Measurements from ENCODE around the gene ADAMTS7.
"Not testable (repeated sequence)": the region's sequence is repeated elsewhere in the genome, so short reads cannot be mapped to it uniquely, and the experiment has no call there.

The ADAMTS7 gene

DNA sequence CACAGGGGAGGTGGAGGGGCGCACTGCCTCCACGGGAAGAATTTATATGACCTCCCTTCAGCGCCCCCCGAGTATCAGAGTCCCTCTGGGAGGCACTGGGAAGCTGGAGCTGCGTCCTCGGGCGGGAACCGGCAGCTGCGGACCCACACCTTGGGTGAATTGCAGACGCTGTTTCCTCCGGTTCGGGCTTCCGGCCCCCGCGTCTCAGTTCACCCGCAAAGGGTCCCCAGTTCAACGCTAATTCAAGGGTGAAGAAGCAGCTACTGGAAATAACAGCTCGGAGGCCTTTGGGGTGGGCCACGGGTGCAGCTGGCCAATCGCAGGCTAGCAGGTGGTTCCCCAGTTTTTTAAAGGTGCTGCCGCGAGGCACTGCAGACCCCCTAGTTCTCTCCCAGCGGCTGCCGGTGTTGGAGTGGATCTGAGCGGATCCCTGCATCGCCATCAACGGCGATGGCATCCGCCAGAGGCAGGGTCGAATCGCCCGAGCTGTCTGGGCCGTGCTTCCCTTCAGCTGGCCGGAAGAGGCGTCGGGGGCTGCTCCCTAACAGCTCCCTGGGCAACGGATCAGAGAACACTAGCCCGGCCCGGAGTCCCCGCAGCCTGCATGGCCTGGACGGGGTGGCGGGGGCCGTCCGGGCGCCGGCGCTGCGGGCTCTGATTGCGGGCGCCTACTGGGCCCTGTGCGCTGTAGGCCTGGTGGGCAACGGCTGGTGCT lies 19.4 kb upstream of the ADAMTS7 start:
- no peak for DNase-seq

DNA sequence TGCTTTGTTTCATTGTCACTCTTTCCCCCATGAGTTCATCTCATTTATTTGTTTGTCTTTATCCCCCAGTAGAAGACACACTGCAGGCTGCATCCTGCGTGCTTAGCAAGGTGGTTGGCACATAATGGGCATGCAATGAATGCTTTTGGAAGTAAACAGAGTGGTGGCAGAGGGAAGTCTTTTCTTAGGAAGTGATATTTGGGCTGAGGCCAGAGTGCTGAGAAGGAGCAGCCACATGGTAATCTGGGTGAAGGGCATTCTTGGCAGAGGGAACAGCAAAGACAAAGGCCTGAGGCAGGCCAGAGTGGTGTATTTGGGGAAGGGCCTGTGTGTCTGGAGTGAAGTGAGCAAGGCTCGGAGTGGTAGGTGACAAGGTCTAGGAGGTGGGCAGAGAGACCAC lies 17.7 kb upstream of the ADAMTS7 start:
- DNase-seq: no peak

DNA sequence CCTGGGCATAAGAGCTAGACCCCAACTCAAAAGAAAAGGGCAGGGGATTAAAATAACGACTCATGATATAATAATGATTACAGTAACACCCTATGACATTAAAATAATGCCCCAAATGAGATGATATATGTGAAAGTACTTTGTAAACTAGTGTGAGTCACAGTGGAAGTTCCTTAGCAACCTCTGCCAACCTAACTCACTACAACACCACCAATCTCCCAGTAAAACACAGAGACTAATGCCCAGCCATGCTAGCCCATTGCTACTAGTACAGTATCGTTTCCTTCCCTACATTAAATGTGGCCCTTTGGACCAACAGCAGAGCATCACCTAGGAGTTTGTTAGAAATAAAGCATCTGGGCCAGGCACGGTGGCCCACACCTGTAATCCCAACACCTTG lies 11.2 kb upstream of the ADAMTS7 start:
- no peak for DNase-seq

GRCh38 chr15:78811825-78812183 lies 540 bp upstream of the ADAMTS7 start:
- DNase-seq: no peak

DNA sequence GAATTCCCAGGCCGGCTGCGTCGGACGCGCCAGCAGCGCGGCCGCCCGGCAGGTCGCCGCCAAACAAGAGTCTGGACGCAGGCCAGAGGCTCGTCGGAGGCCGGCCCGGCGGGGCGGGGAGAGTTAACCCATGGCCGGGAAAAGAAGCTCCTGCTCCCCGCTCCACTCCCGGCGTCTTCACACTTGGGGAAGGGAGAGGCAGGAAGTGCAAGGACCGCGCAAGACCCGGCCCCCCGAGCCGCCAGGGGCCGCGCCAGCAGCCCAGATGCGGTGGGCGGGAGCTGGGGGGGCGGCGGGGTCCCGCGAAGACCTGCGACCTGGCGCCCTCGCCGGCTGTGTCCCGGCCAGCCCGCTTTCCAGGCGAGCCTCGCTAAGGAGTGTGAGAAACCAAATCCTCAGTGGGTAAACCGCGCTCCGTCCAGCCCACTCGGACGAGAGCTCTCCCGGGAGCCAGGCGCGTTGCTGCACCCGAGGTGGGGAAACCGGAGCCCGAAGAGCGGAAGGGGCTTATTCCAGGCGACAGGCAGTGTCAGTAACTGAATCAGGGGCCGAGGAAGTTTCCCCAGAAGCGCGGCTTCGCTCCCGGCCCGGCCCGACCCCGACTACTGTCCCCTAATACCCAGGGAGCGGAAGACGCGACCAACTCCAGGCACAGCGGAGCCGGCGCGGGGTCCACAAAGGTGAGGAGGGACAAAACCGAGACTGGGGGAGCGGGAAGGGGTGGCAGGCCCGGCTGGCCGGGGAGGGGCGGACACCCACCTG lies 721 bp downstream of the ADAMTS7 start:
- DNase-seq: no peak

DNA sequence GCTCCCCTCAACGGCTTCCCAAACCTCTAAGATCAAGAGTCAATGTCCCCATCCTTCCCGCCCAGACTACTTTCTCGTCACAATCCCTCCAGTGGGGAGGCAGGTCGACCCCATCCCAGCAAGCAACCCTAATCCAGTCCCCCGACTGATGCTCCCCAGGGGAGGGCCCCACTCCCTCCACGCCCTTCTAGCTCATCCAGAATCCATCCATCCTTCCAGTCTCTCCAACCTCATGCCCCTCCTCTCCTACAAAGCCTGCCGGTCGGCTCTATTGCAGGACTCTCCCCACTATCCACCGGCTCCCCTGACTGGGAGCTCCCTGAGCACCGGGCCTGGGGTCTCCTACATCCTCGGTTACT lies 1.3 kb downstream of the ADAMTS7 start:
- DNase-seq: no peak

DNA sequence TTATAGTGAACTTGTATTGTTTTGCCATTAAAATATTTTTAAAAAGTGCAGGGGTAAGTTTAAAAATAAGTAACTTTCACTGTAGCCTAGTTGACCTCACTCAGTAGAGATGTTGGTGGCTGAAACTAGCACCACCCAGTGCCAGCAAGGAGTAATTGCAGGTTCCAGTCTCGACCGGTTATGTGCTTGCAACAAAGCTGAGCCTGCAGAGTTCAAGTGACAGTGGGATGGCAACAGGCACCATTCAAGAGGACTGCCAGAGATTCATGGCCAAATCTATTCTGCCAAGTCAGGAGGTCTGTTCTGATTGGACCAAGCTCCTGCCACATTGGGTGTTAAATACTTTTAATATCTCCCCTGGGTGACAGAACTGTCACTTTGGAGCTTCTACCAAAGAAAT lies 2.7 kb downstream of the ADAMTS7 start:
- DNase-seq: no peak

DNA sequence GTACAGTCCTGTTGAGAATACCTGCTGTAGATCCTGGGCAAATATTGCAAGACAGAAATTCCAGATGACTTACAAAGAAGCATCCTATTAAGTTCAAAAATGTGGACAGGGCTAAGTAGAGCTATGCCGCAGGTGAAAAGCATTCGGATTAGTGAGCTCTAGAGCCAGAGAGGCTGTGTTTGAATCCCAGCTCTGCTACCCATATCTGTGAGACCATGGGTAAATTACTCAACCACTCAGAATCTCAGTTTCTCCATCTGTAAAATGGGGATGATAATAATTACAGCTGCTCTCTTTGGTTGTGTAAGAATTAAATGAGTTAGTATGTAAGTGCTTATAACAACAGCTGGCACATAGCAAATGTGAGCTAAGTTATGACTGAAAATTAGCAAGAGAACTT lies 3.9 kb downstream of the ADAMTS7 start:
- no peak for DNase-seq

DNA sequence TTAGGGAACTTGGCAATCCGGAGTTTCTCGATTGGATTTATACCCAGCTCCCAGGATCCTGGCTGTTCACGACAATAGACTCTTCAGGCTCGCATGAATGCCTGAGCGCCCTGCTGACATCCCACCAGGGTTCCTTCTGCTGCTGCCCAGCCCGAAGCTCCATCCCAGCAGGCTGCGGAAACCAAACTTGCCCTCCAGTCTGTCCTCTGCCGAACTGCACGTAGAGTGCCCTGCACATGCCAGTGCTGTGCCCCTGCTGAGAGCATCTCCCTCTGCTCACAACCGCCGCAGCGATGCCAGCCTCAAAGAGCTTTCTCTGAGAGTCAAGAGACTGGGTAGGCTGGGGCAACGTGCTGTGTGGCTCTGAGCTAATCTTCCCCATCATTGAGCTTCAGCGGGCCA lies 6.9 kb downstream of the ADAMTS7 start:
- no peak for DNase-seq

DNA sequence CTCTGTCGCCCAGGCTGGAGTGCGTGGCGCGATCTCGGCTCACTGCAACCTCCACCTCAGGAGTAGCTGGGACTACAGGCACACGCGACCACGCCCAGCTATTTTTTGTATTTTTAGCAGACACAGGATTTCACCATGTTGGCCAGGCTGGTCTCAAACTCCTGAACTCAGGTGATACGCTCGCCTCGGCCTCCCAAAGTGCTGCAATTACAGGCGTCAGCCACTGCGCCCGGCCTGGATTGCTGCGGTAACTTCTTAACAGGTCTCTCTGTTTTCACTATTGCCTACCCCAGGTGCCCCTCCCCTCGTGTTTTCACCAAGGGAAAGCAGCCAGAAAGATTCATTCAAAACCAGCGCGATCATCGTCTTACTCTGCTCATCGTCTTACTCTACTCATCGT lies 10.5 kb downstream of the ADAMTS7 start:
- no peak for DNase-seq

DNA sequence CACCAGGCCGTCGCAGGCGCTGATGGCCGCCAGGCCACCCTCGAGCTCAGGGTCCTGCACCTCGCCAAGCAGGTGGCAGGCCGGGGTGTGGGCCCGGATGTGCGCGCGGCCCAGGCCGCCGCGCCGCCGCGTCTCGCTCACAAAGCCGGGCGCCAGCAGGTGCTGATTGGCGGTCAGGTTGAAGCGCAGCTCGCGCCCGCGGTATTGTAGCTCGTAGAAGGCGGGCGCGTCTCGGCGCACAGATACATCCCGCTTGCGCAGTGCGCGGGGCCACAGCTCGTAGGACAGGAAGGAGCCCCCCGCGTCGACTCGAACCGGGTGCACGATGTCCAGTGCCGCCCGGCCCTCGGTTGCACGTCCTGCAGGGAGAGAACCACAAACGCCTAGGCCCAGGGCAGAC lies 11.1 kb downstream of the ADAMTS7 start:
- no peak for DNase-seq

GRCh38 chr15:78799102-78799501 lies 12.2 kb downstream of the ADAMTS7 start:
- not testable (repeated sequence) for DNase-seq

DNA sequence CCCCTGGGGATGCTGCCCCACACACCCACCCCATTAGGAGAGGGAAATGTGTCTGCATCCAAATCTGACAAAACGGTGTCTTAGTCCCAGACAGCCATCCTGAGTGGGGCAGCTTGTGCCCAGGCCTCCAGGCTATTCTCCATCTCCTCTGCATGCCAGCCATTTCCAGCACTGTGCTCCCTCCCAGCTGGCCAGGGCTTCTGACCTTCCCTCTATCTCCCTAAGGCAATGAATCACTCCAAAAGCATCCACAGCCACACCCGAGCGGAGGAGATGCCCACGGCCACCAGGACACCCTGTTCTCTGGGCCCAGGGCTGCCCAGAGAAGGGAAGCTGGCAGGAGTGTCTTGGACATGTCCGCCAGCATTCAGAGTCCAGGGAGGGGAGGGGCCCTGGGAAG lies 12.9 kb downstream of the ADAMTS7 start:
- not testable (repeated sequence) for DNase-seq

GRCh38 chr15:78797951-78798350 lies 13.3 kb downstream of the ADAMTS7 start:
- DNase-seq: no peak

DNA sequence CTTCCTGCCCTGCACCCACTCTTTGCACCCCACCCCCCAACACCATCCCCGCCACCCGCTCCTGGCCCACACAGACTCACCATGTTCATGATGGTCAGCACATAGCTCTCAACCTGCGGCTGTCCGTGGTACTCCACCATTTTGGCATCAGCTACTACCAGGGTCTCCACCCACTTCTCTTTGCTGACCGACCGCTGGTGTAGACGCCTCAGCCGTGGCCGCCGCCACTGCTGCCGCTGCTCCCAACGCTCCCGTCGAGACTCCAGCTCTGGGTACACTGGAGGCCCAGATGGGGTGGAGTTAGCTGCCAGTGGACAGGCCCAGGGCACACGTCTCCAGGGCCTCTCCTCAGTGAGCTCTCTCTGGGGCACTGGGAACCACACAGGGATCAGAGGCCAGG lies 14.8 kb downstream of the ADAMTS7 start:
- no peak for DNase-seq

DNA sequence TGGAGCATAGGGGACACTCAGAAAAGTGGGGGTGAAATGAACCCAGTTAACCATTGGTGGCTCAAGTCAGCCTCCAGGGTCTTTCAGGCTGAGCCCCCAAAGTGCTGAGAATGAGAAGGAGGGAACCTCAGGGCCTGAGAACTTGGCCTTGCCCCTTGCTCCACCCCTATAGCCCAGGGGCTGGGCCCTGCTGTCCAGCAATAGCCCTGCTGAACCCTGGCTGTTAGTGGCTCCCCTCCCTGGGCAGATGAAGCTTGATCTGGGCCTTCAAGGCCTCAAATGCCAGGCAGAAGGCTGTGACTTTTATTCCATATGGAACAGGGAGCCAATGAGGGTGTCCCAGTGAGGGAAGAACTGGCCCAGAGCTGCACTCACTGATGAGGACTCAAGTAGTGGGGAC lies 16.2 kb downstream of the ADAMTS7 start:
- DNase-seq: no peak

DNA sequence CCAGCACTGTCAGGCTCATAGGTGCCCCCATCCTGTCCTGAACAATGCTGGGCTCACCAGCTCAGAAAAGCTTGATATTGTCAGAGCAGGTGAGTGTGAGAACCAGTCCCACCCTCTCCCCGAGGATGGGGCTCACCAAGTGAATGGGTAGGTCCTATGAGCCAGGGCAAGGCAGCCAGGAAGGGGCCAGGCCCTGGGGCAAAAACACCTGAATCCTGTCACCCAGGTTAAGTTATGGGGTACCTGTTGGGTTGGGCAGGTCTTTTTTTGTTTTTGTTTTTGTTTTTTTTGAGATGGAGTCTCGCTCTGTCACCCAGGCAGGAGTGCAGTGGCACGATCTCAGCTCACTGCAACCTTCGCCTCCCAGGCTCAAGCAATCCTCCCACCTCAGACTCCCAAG lies 16.8 kb downstream of the ADAMTS7 start:
- not testable (repeated sequence) for DNase-seq

- DNase-seq: no peak
These were observed 19.9 kb downstream of the ADAMTS7 start for GRCh38 chr15:78791357-78791756.

DNA sequence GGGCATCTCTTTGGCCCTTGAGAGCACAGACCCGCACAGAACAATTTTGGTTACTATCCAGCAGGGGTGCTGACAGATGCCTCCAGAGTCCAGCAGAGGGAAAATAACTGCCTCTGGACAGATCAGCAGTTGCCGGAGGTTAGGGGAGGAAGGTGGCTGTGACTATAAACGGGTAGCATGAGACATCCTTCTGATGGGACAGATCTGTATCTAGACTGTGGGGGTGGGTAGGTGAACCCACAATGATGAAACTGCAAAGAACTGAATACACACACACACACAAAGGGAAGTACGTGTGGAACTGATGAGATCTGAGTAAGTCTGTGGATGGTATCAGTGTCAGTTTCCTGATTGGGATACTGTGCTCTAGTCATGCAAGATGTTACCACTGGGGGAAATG lies 21.2 kb downstream of the ADAMTS7 start:
- no peak for DNase-seq

DNA sequence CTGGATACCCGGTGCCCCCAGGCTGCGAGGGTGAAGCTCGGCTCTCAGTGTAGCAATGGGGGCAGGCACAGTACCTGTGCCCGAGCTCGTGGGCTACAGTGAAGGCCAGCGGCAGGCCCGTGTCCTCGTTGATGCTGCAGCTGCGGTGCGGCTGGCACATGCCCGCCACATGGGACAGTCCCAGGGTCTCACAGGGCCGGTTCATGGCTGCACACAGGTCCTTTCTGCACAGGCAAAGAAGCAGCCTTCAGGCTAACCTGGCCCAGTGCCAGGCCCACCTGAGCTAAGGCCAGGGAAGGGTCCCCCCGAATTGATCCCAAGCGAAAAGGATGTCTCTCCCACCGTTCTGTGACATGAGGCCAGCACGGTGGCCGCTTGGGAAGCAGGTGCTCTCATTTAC lies 21.6 kb downstream of the ADAMTS7 start:
- no peak for DNase-seq

DNA sequence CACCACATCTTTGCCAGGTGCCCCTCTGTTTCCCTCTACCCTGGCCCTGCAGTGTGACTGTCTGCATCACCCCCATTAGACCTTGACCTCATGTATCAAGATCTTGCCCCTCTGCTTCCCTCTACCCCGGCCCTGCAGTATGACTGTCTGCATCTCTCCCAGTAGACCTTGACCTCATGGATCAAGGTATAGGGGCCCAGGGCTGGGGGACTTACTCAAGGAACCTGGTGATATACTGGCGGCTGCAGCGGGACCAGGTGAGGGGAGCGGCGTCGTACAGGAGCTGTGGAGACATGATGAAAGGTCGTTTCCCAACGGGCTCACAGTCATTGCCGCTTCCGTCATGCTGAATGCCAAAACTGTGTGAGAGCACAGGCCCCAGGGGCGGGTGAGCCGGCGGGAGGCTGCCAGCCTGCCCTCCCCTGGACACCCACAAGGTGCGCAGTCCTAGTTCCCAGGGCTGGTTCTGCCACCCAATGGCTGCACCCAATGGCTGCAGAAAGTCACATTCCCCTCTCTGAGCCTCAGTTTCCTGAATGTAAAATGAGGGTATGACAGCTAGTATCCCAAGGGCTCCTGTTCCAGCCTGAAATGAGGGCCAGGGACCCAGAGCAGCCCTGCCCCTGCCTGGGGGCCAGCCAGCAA lies 23.1 kb downstream of the ADAMTS7 start:
- DNase-seq: no peak

DNA sequence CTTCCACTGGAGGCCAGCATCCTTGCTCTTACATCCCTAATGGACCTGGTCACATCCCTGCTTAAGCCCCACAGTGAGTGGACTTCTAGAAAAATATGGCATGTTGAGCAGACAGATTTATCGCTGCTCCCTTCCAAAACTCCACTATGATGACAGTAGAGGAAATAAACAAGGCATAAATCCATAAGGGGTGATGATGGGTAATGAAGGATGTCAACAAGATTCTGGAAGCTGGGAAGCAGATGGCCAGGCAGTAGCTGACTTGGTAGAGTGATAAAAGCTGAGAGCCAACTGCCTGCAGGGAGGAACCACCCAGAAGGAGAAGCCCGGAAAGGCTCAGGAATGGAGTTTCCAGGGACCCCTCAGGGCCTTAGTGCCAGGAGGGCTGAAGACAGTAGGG lies 28.9 kb downstream of the ADAMTS7 start:
- DNase-seq: not testable (repeated sequence)

DNA sequence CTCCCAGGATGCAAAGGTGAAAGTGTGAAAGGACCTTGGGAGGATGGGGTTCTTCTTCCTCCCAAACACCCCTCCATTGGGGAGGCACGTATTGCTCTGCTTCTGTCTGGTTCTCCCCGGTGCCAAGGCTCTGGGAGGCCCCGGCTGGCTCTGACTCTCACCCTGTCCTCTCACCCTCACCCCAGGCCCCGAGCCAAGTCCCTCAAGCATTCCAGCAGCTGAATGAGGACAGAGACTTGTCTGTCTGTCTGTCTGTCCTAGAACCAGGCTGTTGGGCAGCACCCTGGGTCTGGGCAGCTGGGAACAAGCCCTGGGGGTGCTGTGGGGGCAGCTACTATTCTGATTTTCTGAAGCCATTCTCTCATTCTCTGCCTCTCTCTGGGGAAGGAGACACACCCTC lies 29.9 kb downstream of the ADAMTS7 start:
- DNase-seq: not testable (repeated sequence)

GRCh38 chr15:78779975-78780374 lies 31.3 kb downstream of the ADAMTS7 start:
- not testable (repeated sequence) for DNase-seq

Data from NCI-H1694 (cell line).